Skin of body (tissue), 2 donors: ENCODE measurements around the gene ERBB2. TPM values are rescaled to one million over a fixed set of nuclear protein-coding genes. Genes with fewer than 3 reads are reported as not detected.

Experiments
- DNase-seq: peaks from one replicate; lab custom pipeline; 2025; lab: John Stamatoyannopoulos, UW
- total RNA-seq: library from RNA; depleted of rRNA; stranded (reverse); fragments of >200 nt; gene quantifications from one replicate; pipeline ENCODE4 v1.2.3, GENCODE V29; 2014

Gene ERBB2
- total RNA-seq = 61.1 TPM

DNA sequence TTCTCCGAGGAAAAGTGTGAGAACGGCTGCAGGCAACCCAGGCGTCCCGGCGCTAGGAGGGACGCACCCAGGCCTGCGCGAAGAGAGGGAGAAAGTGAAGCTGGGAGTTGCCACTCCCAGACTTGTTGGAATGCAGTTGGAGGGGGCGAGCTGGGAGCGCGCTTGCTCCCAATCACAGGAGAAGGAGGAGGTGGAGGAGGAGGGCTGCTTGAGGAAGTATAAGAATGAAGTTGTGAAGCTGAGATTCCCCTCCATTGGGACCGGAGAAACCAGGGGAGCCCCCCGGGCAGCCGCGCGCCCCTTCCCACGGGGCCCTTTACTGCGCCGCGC lies at the start of gene ERBB2:
Gene ERBB2 (plus strand): TSS at position 247 of the 330 bp plus-strand sequence. CDS start 175 bp downstream, outside the sequence.
- DNase-seq = peak; percentile 57

DNA sequence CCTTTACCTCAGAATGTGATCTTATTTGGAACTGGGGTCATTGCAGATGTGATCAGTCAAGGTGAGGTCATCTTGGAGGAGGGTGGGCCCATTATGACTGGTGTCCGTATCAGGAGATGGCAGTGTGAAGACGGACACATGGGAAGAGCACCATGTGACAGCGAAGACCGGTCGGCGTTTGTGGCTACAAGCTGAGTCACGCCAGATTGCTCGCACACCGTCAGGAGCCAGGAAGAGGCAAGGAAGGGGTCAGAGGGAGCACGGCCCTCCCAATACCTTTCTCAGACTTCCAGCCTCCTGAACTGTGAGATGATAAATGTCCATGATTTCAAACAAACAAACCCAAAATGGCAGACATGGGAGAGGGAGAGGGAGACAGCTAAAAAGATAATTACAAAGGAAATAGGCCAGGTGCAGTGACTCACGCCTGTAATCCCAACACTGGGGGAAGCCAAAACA lies 49.7 kb upstream of the ERBB2 start:
- DNase-seq = no peak

GRCh38 chr17:39651923-39652586 lies 47.8 kb upstream of the ERBB2 start:
- no peak for DNase-seq

GRCh38 chr17:39652587-39653315 lies 47.1 kb upstream of the ERBB2 start:
- no peak for DNase-seq

DNA sequence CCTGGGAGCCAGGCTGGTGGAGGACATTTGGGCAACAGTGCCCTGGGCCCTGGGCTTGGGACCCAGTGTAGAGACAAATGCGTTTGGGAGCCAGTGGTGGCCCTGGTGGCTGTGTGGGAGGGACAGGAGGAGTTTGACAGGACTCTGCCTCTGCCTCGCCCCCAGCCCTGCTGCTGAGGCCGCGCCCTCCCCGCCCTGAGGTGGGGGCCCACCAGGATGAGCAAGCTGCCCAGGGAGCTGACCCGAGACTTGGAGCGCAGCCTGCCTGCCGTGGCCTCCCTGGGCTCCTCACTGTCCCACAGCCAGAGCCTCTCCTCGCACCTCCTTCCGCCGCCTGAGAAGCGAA lies 46.6 kb upstream of the ERBB2 start:
- DNase-seq = no peak

- DNase-seq = no peak
Measured at GRCh38 chr17:39653662-39654331, 46.1 kb upstream of the ERBB2 start.

DNA sequence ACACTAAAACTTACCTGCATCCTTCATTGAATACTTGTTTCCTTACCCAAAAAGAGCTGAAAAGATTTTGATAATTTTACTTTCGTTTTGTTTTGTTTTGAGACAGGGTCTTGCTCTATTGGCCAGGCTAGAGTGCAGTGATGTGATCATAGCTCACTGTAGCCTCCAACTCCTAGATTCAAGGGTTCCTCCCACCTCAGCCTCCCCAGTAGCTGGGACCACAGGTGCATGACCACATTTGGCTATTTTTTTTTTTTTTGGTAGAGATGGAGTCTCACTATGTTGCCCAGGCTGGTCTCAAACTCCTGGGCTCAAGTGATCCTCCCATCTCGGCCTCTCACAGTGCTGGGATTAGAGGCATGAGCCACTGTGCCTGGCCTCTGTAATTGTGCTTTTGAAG lies 44.8 kb upstream of the ERBB2 start:
- DNase-seq = no peak

GRCh38 chr17:39658346-39658745 lies 41.5 kb upstream of the ERBB2 start:
- no peak for DNase-seq

DNA sequence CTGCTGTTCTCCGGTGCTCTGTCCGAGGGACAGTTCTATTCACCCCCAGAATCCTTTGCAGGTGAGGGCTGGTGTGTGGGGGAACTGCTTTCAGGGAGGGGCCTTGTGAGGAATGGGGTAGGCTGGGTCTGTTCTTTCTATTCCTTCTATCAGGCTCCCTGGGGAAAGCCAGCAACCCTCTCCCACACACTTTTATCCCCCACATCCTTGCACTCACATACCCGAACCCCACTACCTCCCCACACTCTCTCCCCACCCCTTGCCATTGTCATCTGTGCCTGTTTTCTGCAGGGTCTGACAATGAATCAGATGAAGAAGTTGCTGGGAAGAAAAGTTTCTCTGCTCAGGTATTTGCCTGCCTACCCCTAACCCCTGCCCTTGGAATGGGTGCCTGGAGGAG lies 41.1 kb upstream of the ERBB2 start:
- DNase-seq = no peak

- DNase-seq = no peak
Measured at GRCh38 chr17:39659279-39660010, 40.4 kb upstream of the ERBB2 start.

DNA sequence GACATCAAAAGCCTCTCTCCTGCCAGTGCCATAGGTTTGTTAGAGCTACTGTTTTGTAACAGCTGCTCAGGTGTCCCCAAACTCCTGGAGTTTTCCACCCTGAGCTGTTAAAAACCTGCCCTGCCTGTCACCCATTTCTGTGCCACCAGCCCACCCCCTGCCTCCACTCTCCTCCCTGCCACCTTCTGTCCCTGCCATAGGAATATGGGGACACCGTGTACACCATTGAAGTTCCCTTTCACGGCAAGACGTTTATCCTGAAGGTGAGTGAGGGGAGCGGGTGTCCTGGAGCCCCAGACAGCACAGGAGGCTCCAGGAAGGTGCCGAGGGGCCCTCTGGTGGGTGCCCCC lies 39.9 kb upstream of the ERBB2 start:
- DNase-seq = no peak

GRCh38 chr17:39660397-39661385 lies 39.2 kb upstream of the ERBB2 start:
- no peak for DNase-seq

DNA sequence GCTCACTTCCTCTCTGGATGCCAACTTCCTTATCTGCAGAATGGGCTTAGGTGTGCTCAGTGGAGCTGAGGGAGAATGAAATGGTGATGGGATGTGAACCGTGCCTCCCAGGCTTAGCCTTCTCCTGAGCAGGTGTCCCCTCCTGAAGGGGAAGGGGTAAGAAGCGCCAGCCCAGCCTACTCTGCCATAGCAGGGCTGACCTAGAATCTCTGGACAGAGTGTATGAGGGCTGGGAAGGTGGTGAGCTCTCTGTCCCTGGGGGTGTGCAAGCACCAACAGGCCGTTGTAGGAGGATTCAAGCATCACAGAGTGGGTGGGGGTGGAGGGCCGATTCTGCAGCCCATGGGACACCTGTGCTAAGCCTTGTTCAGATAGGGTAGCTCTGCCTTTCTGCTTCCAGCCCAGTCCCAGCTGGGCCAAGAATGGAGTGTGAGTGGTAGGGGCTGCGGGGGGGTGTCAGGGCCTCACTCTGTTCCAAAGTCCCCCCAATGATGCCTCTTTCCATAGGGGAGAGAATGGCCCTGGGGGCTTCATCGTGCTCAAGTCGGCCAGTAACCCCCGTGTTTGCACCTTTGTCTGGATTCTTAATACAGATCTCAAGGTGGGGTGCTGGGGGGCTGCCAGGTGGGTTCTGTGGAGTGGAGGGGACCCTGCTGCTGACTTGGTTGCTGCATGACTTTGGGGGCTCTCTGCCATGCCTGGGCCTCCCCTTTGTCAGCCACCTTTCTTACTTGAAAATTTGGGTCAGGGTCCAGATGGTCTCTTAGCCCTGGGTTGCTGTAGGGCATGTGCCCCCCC lies 37.9 kb upstream of the ERBB2 start:
- no peak for DNase-seq

GRCh38 chr17:39662551-39663339 lies 37.1 kb upstream of the ERBB2 start:
- no peak for DNase-seq

DNA sequence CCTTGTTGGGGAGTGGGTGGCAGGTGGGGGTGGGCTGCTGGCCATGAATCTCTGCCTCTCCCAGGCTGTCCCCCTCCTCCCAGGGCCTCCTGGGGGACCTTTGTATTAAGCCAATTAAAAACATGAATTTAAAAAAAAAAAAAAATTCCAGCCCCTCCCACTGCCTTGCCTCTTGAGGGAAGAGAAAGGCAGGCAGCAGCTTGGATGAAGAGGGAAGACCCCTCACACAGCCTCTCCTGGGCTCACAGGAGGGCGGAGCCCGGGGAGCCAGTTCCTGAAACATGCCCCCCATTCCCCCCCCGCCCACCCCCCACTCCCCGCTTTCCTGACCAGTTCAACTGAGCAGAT lies 36.5 kb upstream of the ERBB2 start:
- DNase-seq = no peak

- no peak for DNase-seq
Measured at GRCh38 chr17:39663688-39664580, 35.9 kb upstream of the ERBB2 start.

DNA sequence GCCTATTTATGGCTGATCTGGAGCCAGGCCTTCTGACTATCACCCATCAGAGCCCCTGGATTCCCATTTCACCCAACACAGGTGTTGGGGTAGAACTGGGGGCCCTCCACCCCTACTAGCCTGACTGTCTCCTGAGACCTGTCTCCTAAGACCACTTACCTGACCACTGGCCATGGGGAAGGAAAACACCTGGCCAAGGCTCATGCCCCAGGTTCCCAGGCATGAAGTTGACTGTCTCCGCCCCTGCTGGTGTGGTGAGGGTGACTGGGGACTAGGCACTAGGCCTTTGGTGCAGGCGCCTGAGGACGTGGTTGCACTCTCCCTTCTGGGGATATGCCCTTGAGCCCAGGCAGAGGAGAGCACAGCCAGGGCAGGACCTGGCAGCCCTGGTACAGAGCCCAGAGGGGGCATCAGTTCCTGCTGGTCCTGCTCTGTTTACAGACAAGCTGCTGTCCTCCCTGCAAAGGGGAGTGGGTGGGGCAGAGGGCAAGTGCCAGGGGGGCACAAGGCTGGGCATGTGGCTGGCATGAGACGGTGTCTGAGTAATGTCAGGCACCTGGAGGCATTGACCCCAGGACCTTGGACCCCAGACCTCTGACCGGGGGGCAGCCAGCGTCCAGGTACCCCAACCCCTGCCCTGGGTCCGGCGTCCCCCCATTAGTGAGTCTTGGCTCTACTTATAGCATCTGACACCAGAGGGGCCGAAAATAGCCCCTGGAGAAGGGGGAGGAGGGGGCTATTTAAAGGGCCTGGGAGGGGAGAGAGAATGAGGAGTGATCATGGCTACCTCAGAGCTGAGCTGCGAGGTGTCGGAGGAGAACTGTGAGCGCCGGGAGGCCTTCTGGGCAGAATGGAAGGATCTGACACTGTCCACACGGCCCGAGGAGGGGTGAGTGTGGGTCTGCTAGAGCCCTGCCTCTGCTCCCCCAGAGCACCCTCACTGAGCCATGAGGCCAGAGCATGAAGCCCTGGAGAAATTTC lies 35.0 kb upstream of the ERBB2 start, which contains the start of gene TCAP:
Gene TCAP (plus strand): TSS at position 769 of the 981 bp plus-strand sequence. CDS start 11 bp downstream, at position 780.
- no peak for DNase-seq
